22Rv1 (cell line): ENCODE results near the gene KCNIP3.

Experiments used
- CTCF ChIP-seq: fragments of 450-650 bp; IDR thresholded peaks from 2 replicates; pipeline ENCODE4 v1.5.1; 2017; ENCODE audit warnings: mild to moderate bottlenecking
- ZFX ChIP-seq: fragments of 450-650 bp; IDR thresholded peaks from 2 replicates; pipeline ENCODE4 v1.6.1; 2017; ENCODE audit warnings: antibody characterized with exemption, borderline replicate concordance

- TF ChIP-seq CTCF (no peak), ZFX (no peak)
Observed at GRCh38 chr2:95347681-95348608, 50.8 kb downstream of the KCNIP3 start.
